NK-92 treated with Interleukin-12 subunit alpha and Interleukin-12 subunit beta, amount 100 ng/mL, for 24 hours (cell line): Measurements from ENCODE around the gene ANKRD33B.

Experiments
- DNase-seq: peaks from one replicate; lab custom pipeline; 2025; lab: John Stamatoyannopoulos, UW

Gene ANKRD33B

GRCh38 chr5:10579536-10580521, 16.0 kb downstream of the ANKRD33B start:
- no peak for DNase-seq

- DNase-seq, result no peak
These were observed 16.9 kb downstream of the ANKRD33B start for GRCh38 chr5:10580531-10581423.

GRCh38 chr5:10581424-10581748, 17.5 kb downstream of the ANKRD33B start:
- no peak for DNase-seq

DNA sequence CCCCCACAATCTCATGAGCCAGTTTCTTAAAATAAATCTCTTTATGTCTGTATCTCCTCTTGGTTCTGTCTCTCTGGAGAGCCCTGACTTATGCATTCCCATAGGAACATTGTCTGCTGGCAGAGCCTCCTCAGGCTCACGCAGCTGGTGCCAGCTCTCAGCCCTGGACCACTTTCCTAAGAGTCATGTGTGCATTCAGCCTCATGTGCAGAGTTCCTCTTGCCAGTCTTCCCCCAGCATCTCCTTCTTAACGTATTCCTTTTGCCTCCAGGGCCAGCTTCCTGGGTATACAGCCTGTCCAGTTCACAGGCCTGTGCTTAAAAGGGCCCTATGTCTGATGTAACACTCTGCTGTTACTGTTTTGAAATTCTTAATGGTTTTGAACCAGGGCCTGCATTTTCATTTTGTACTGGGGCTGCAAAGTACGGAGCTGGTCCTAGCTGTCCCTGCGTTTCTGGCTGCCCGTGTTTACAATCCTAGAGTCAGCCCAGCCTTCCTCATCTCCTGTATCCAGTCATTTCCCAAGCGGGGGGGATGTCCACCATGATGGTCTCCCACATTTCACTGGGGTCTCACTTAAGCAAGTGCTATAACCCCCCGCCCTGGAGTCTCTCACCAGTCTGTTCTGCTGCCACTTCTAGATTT, 18.1 kb downstream of the ANKRD33B start:
- DNase-seq, result no peak

GRCh38 chr5:10582512-10582897, 18.6 kb downstream of the ANKRD33B start:
- DNase-seq, result no peak

DNA sequence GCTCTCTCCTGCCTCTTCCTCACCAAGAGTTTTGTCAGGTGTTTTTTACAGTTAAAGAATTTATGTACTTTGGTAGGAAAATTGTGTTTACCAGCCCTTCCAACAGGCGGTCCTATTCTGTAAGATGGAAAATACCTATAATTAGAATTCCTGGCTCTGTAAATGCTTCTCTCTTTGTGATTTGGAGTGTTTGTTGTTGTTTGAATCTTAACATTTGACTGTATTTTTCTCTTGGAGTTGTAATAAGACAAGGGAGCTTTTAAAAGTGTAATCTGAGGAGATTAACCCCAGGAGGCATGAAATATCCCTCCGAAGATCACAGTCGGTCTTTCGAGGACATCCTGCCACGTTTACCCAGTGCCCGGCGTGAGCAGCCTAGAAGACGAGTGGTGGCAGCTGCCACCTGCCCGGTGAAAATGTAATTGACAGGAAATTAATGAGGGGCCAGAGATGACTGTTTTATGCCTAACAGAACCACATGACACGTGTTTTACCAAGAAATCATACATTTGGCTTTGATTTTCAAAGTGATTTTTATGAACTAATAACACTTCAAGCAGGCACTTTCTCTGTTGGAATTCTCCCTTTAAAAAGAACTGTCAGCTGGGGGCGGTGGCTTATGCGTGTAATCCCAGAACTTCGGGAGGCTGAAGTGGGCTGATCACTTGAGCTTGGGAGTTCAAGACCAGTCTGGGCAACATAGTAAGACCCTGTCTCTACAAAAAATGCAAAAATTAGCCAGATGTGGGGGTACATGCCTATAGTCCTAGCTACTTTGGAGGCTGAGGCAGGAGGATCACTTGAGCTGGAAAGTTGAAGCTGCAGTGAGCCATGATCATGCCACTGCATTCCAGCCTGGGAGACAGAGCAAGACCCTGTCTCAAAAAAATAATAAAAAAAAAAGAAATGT, 20.0 kb downstream of the ANKRD33B start:
- DNase-seq, result no peak

DNA sequence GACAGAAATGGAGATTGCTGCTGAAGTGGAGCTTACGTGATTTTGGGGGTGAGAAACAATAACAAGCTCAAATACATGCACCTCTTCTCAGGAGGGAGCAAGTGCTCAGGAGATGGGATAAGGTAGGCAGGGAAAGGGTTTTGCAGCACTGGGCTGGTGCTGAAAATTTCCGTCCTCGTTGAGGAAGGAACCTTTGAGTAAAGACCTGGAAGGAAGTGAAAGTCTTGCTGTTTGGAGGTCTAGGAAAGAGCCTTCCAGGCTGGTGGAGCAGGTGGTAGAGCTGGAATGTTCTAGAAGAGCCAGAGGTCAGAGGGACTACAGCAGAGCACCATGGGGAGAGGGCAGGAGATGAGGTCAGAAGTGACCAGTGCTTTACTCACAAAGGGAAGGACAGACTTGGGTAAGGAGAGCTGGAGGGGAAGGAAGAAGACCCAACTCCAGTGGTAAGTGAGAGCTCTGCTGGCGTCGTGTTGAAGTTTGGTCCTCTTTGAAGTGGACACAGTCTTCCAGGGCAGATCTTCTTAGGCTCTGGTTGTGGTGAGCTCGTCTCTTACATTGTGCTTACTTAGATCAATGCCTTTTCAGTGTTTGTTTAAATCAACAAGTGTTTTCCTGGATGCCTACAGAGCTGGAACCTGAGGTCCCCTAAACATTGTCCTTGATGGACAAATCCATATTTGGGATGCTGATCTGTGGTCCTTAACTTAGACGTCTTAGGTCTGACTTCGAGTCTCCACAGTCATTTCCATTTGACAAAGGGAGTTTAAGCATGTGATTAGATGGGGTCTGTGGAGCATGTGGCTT, 21.0 kb downstream of the ANKRD33B start:
- no peak for DNase-seq

GRCh38 chr5:10585518-10585915, 21.6 kb downstream of the ANKRD33B start:
- DNase-seq, result no peak

DNA sequence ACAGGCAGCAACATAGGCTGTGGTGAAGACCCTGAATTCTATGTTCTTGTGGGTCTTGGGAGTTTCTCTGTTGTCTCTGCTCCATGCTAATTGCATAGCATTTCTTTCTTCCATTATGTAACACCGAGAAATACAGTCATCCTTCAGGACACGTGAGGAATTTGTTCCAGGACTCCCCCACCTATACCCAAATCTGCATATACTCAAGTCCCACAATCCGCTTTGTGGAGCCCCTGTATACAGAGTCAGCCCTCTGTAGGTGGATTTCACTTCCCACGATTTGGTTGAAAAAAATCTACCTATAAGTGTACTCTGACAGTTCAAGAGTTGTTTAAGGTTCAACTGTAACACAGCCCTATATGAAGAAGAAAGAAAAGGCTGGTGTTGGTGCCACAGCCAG, 22.1 kb downstream of the ANKRD33B start:
- no peak for DNase-seq

DNA sequence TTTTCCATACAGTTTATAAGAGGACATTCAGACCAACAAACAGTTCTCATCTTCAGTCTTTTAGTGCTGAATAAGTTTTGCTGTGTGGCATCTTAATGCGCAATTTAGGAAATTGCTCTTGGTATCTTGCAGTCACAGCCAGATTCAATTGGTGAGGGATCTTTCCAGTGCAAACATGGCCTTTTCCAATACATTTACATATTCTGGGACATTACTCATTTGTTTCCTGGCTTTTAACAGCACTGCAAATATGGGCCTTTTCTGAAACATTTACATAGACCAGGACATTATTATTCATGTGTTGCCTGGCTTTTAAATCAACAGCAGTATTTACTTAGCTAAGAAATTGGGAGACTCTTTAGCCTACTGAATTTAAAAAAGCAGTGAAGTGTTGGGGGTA, 22.7 kb downstream of the ANKRD33B start:
- DNase-seq, result no peak

DNA sequence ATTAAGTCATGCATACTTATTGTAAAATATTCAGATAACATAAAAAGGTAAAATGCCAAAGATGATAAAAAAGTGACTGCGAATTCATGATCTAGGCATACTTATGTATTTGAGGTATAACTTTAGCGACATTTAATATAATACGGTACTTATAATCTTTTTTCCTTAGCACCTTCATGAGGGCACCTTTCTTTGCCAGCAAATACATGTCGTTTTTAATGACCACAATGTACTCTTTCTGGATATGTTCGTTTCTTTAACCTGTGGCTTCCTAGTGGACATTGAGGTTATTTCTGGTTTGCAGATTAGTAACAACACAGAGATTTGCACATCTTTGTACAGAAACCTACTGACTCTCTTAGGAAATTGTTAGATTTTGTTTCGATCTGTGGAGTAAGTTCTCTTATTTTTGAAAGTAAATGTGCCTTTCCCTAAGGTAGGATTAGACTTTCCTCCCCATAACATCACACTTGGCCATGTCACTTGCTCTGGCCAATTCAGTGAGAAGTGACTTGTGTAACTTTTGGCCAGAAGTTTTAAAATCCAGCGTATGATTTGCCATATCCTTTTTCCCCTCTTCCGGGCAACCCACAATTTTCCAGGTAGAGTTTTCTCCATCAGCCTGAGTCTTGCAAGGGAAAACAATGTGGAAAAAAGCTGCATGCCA, 24.4 kb downstream of the ANKRD33B start:
- DNase-seq, result no peak

GRCh38 chr5:10588779-10589447, 25.0 kb downstream of the ANKRD33B start:
- no peak for DNase-seq

DNA sequence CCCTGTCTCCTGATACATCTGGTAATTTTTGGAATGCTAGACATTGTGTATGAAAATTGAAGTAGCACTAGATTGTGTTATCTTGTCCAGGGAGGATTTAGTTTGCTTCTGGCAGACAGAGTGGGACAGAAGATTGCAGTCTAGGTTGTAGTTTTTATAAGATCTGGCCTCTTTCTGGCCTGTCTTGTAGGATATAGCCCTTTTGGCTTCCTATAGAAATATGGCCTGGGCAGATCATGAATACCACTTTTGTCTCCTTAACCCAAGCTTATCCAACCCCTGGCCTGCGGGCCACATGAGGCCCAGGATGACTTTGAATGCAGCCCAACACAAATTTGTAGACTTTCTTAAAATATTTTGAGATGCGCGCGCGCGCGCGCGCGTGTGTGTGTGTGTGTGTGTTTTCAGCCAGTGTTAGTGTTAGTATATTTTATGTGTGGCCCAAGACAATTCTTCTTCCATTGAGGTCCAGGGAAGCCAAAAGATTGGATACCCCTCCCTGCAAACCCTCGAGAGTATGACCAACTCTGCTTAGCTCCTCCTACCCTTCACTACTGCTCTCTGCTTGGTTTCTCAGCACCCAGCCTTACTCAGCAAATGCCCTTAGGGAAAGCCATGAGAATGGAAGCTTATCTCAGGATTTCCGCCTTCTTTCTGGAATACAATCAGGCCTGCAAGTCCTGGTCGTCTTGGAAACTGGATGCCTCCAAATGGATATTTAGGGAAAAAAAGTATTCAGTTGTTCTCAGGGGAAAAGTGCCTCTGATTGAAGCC, 26.5 kb downstream of the ANKRD33B start:
- no peak for DNase-seq

GRCh38 chr5:10591159-10591558, 27.3 kb downstream of the ANKRD33B start:
- no peak for DNase-seq

GRCh38 chr5:10591966-10592365, 28.1 kb downstream of the ANKRD33B start:
- DNase-seq, result no peak

- no peak for DNase-seq
These were observed 28.7 kb downstream of the ANKRD33B start for GRCh38 chr5:10592601-10593000.

DNA sequence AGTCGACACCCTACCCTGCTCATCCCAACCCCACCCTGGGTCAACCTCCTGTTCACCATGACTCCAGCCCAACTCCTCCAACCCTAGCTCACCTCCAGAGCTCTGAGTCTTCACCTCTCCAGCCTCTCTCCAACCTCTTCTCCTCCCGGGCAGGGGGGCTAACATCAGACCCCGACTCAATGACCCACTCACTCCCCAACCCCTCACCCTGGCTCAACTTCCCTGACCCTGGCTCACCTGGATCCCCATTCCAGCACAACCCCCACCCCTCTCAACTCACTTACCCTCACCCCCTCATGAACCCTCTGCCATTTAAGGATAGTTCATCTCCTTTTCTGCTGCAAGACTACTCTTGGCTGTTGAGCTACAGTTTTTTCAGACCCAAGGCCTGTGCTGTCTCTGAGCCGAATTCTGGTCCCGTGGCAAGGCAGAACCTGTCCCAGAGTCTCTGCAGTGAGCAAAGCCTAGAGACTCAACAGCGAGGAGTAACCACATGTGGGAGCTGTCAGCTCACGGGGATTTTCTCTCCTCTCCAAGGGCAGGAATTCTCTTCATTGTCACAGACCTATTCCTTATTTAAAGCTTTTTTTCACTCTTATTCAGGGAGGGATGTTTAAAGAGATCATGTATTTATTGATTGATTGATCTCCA, 29.8 kb downstream of the ANKRD33B start:
- DNase-seq, result no peak

DNA sequence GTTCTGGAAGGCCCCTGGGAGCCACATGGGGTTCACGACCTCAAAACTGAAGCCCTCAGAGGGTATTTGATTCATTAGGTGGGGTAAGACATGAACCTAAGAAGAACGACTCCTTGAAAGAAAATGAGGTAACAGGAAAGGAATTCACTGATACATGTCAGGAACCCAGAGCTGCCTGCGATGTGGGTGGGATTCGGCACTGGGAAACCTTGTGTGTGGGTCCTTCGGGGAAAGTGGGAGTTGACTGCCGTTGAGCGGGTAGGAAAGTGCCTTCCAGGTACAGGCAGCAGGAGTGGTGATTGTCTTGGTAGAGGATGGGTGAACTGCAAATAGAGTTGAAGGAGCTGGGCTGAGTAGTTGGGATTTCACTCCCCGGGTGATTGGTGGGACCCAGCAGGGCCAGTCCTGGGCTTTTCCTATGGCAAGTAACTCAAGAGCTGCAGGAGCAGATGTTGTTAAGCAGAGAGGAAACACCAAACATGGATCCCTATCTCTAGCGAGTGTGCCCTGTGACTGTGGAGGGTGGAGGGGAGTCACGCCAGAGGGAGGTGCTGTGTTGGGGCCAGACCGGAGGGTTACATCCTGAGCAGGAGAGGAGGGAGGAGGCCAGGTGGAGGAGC, 30.8 kb downstream of the ANKRD33B start:
- DNase-seq, result no peak
